Measurements from ENCODE around the gene CRELD2.

CRELD2 gene

DNA sequence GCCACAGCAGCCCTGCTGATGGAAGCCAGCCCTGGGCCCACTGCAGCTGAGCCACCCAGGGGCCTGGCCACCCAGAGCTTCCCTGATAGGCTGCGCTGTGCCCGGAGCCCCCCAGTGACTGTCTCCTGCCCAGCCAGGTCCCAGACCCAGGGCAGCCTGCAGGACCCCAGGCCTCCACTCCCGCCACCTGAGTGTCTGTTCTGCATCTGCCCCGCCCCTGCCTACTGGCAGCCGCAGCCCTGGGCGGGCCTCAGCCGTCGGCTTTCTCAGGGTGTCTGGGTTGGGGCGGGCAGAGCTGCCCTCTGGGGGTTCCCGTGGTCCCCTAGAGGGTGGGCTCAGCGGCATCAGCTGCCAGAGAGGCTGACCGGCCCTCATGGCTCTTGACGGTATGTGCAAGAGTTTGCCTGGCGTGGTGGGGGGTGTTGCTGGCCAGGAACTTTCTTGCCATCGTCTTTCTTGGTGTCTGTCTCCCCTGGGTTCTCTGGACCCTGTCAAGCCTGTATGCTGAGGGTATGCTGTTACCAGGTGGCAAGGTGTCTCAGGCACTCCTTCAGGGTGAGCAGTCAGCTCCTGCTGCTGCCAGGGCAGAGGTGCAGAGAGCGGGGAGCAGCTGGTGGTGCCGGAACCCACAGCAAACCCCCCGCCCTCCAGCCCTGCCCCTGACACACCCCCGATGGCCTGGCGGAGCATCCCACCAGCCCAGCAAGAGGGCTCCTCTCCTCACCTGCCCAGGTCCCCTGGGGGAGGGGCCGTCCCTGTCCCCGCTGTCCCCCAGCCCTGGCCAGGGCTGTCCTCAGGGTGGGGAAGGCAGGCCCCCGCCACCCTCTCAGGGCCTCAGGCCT is 29.9 kb downstream of the CRELD2 start:
- DNase-seq = no peak

DNA sequence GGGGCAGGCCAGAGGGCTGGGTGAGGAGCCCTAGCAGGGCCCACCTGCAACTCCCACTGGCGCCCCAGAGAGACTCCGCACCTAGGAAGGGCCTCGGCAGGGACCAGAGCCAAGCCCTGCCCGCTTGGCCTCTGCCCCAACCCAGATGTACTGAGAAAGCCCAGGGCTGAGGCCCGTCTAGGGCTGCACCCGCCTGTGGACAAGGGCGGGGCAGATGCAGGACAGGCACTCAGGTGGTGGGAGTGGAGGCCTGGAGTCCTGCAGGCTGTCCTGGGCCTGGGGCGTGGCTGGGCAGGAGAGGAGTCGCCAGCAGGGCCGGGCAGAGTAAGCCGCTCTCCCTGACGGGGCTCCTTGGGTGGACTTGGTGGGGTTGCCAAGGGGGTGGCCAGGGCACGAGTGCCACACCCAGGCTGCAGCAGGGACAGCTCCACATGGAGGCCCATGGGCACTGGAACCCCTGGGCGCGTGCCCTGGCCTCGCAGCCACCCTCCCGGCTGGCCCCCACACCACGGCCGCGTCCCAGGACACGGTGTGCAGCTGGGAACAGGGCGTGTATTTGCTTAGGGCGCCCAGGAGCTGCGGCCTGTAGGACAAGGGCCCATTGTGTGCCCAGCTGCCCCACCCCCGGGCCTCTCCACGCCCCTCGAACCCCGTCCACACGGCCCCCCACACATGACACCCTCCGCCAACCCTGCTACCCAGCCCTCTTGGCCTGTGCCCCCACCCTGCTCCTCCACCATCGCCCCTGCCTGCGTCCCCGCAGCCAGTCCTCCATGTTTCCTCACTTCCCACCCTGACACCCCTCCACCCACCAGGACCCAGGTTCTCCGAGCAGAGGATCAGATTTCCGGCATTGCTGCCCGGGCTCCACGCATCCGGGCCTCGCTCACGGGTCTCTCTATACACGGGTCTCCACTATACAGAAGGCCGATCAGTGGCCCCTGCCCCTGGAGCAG is 30.8 kb downstream of the CRELD2 start:
- DNase-seq = no peak

DNA sequence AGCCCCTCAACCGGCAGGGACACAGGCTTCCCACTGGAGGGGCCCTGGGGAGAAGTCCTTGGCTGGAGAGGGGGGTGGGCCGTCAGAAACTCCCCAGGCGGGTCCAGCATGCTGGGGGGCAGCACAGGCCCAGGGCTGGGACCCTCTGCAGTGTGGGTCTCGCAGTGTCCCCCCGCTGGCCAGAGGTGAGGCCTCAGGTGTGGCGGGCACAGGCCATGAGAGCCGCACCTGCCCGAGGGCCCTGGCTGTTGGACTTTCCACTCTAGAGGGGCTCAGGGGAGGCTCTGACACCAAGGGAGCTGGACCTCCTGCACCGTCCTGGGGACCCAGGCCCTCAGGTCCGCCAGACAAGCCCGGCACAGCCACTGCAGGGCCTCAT is 31.5 kb downstream of the CRELD2 start:
- DNase-seq = no peak

DNA sequence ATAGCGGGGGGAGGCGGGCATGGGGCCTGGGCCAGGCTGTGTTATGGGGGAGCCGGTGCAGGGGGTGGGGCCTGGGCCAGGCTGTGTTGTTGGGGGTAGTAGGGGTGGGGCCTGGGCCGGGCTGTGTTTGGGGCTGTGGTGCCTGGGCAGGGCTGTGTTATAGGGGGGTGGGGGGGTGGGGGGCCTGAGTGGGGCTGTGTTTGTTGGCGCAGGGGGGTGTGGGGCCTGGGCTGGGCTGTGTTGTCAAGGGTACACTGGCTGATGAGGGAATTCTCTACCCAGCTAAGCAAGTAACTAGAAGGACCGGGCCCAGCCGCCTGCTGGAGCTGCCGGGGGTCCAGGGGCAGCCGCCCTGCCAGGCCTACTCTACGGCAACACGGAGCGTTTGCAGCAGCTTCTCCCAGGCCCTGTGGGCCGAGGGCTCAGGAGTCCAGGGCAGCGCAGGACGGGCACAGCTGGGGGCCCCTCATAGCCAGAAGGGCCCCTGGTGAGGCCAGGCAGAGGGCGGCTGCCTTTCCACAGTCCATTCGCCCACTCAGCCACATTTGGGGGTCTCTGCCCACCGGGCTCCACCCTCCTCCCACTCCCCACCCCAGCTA is 32.1 kb downstream of the CRELD2 start:
- no peak for DNase-seq

DNA sequence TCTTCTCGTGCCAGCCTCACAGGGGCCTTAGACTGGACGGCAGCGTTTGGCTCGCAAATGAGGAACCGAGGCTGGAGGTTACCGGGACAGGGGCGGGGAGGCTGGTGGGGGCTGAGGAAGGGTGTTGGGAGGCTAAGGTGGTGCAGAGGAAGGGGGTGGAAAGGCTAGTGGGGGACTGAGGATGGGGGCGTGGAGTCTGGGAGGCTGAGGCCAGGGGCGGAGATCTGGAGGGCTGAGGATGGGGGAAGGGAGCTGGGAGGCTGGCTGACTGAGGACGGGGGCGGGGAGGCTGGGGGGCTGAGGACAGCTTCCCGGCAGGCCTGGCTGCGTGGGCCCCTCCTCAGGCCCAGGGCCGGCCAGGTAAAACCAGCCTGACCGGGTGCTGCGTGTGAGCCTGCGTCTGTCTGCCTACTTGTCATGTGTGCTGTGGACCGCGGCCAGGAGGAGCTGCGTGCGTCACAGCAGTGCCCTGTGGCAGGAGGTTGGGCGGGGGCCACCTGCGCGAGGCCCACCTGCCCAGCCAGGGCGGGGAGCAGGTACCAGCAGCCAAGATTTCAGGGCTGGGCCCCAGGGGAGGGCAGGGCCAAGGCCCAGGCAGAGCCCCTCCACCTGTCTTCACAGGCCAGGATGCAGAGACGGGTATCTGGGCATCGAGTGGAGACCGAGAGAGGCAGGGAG is 32.7 kb downstream of the CRELD2 start:
- no peak for DNase-seq

DNA sequence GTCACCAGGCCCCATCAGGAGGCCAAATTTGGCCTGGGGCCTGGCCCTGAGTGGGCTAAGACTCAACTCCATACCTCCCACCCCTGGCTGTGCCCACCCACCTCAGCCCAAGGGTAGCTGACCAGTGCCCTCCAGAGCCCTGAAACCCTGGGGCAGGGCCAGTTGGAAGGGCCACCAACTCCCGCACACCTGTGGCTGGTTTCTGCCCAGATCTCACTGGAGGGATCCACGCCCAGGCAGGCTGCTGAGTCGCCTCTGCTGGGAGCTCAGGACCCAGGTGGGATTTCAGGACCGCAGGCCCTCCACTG is 33.2 kb downstream of the CRELD2 start:
- no peak for DNase-seq

DNA sequence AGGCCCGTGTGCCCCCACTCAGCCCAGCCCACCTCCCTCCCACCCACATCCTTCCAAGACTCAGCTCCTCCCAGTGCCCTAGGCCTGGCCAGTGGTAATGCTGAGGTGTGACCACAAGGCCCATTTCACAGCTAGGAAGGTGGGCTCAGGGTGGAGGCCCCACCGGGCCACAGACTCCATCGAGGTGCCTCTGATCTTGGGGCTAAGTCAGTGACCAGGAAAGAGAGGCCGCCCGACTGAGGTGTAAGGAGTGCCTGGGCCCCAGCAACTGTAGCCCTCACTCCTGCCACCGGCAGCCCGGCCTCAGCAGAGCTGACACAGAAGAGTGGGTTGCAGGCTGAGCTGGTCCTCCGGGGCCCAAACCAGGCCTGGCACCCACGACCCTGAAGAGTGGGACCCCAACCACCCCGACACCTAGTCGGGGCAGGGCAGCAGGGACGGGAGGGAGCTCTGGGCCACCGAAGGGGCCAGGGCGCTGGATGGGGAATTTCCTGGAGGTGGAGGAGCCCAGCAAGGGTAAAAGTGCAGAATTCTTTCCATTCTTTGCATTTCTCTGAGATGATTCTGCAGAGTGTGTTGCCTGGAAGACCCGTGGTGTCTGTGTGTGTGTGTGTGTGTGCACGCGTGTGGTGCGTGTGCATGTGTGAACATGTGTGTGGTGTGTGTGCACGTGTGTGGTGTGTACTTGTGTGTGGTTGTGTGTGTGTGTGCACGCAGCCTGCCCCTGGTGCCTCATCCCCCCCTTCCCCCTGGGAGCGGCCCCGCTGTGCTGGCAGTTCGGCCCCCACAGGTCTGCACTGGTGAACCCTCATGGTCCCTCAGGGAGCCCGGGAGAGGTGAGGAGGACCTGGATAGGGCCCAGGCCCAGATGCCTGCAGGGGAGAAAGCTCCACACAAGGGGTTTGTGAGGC is 33.8 kb downstream of the CRELD2 start:
- no peak for DNase-seq

DNA sequence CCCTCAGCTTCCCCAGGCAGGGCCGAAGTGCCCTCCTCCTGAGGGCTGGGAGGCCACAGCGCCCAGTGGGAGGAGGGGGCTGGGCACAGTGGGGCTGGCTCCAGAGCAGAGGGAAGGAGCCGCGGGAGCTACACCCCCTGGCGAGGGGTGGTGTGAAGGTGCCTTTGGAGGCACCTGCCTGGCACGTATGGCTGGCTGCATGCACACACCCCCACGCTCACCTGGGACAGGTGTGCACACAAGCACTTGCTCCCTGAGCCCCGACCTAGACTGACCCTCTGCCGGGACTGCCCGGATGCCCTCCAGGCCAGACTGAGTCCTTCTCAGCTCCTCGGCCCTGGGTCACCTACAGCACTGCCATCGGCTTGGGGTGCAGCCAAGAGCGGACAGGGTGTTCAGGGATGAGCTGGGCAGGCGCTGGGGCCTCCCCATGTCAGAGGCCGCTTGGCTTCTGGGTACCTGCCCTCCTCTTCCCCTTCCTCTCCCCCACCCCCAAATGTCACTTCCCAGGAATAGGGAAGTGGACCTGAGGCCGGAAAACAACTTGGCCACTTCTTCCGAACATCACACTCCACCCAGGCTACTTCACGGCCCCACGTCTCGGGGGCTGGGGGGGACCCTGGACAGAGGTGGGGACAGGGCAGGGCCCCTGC is 34.7 kb downstream of the CRELD2 start:
- DNase-seq = no peak

DNA sequence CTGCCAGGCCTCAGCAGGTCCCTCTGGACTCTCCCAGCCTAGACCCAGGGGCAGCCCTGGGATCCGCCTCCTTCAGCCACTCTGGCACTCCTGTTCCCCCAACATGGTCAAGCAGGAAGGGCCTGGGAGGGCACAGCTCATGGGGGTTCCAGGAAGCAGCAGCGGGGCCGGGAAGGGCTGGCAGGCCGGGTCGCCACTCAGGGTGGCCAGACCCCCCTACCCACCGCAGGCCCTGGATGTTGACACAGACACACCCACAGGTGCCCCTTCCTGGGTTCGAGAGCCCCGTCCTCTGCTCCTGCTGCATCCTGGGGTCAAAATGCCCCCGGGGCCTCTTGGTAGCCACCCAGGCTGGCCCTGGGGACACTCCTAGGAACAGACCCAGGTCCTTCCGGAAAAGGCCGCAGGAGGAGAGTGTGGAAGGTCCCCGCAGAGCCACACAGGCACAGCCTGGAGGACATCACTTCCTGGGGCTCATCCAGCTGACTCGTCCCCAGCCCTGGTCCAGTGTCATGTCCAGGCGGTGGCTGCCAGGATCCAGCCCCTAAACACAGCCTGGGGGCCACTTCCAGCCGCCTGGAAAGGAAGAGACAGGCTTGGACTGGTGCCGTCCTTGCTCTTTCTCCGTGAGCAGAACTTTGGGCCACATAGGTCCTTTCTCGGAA is 35.4 kb downstream of the CRELD2 start:
- DNase-seq = no peak

DNA sequence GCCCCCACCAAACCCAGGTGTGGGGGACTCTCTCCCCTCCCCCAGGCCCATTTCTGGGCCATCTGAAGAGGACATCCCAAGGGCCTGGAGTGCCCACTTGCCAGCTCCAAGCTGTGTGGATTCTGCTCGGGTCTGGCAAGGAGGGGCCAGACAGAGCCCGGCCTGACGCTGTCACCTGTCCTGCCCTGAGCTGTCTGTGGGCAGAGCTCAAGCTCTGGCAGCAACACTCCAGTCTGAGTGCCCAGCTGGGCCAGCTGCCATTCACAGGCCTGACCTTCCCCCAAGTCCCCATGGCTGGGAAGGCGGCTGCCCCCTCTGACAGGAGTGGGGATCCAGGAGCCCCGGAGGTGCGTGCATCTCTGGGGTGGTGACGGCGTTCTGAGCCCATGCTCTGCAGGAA is 35.9 kb downstream of the CRELD2 start:
- DNase-seq = no peak

DNA sequence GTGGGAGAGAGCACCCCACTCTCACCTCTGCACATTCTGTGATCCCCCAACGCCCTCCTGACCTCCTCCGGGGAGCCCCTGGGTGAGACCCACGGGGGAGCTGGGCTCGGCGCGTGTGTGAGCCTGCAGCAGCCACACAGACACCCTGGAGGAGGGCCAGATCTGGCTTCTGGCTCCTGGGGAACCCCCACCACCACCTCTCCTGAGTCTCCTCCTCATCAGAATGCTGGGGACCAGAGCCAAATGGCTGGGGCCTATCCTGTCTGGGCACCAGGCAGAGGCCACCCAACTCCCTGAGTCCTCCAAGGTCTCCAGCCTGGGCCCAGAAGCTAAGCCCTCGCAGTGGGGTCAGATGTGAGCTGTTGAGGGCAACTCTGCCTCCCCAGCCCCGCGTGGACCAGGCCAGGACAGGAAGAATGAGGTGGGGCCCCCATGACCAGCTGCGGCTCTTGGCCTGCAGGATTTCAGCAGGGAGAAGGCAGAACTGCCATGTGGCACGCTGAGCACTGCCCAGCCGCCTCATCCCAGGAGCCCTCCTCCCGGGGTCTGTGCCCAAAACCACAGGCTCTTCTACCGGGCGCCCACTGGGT is 36.7 kb downstream of the CRELD2 start:
- no peak for DNase-seq

DNA sequence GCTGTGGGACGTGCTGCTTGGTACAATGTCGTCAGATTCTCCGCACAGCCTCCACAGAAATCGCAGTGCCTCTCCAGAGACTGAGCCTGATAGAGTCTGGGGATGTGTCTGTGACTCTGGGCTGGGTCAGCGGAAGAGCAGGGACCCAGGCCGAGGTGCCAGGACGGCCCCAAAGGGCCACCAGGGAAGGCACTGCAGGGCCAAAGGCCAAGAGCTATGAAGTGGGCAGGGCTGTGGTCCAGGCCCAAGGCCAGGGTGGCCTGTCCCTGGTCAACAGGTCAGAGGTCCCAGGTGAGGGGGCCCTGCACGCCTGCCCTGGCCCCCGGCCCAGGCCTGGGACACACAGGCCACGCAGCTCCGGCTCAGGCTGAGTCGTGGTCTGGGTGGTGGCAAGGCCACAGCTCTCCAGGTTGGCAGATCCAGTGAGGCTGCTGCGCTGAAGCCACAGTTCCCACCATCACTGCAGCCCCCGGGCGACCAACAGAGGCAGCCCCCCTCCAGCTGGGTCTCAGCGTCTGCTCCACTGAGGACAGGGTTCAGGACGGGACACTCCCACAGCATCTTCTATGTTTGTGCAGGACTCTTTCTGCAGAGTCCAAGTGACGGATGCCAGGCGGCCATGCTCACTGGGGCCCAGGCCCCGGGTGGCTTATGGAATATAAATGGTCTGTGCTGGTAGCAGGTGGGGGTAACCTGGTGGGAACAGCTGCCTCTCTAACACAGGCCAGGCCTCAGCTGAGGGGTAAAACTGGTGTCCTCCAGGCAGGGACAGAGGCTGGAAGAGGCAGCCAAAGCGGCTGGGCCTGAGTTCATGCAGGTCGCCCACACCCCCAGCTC is 37.4 kb downstream of the CRELD2 start:
- no peak for DNase-seq

DNA sequence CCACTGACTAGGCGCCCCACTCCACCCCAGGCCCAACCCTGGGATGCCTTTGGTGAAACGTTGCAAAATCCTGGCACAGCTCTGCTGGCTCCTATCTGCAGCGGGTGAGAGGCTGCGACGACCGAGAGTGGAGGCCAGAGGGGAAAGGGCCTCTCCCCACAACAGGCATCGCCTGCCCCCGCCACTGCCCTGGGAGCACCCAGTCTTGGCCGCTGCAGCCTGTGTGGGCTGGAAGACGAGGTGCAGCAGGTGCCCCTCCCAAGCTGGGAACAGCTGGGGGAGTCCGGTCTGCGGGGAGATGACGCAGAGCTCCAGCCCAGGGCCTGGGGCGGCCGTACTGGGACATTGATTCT is 38.0 kb downstream of the CRELD2 start:
- no peak for DNase-seq

DNA sequence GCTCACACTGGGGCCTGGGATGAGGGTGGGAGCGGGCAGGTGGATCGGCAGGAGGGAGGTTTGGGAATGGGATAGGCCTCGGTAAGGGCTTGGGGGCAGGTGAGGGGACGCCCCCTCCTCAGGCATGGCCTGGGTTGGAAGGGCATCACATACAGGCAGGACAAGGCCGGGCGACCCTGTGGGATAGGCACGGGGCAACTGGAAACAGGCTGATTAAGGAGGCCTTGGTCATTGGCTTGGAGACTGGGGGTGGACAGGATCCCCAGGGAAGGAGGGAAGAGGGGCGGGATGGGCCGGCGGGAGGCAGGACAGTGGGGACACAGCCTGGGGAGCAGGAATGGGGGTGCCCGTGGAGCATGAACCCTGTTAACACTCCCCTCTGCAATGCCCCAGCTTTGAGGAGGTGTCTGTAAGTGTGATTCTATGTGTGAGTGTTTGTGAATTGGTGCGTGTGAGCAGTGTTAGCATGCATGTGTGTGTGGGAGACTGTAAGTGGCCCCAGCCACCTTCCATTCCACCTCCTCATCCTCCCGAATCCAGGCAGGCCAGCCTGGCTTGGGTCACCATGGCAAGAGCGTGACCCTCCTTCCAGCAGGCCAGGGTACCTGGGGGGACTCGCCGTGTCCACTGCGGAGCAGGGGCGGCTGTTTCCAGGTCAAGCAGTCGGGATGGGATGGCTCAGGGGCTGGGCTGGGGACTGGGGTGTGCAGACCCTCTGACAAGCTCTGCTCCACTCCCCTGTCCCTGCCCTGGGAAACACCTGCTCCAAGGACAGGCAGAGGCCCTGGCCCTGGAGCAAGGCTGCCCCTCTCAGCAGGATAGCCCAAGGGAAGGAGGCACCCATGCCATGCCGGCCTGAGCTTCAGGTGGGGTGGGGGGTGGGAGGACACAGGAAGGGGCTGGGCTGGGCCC is 38.7 kb downstream of the CRELD2 start:
- no peak for DNase-seq

DNA sequence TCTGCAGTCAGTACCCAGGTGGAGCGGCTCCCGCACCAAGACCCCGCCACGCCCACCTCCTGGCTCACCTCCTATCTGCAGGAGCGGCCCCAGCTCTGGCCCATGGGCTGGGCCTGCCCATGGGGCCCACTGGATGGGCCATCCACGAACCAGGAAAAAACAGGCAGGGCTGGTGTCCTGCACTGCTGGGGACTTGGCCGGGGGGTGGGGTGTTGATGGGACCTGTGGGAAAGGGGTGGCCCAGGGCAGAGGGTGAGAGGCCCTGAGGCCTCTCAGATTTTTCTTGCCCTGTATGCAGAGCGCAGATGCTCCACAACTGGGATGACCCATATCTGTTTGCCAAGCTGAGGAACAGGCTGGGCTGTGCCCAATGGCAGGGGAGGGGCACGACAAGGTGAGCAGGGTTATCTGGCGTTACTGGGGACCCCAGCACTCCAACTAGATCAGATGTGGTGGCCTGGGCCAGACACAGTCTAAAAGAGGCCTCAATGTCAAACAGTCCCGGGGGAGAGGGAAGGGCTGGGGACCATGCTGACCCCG is 39.5 kb downstream of the CRELD2 start:
- no peak for DNase-seq

DNA sequence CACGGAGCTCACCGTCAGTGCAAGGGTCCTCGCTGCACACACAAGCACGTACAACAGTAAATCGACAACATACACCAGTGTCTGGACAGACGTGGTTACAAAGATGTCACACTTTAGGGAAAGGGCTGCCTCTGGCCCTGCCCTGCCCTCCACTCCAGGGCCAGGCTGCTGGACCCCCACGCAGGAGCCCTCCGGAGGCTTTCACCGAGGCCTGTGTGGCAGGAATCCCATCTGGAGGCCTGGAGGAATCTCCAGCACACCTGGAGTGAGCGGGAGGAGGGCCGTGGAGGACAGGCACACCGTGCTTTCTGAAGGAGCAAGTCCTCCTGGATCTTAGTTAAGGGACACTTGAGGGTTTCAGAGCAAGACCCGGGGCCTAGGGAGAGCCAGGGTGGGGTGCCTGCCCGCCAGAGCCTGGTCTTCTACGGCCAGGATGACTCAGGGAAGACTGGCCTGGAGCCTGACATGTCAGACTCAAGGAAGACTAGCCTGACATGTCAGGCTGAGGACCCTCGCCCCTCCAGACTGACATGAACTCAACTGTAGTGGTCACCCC is 40.0 kb downstream of the CRELD2 start:
- no peak for DNase-seq

DNA sequence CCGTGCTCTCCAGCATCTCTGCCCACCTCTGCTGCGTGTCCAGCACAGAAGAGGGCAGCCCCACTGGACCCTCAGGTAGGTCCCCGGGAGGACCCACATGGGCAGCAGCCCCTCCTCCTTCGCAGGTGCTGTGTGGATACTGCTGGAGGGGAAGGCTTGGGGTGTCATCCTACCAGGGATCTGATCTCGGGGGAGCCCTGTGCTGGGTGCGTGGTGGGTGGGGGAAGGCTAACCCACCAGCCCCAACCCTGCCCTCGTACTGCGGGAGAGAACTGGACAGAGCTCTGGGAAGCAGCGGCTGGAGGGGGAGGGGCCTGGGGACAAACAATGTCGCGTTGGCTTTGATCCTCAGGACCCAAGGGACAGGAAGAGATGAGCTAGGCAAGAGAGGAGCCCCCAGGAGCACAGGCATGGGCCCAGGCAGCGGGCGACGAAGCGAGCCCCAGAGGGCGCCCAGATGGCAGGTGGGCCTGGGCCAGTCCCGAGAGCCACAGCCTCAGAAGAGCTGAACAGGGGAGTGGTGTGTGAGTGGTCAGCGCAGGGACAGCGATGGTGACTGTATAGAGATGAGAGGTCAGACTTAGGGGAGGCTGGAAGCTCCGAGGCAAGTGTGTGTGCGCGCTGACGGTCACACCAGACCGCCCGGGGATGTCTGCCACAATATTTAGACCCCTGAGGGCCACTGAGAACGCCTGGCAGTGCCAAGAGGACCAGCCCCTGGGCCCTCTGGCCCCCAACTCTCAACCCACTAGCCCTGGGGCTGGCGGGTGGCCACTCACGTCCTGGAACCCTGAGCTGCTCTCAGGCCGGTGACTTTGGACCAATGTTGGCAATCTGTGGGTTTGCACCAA is 40.7 kb downstream of the CRELD2 start:
- DNase-seq = no peak

All from hematopoietic multipotent progenitor cell treated with erythropoietin and hydrocortisone succinate and interleukin-3 and kit ligand, for 8 days (in vitro differentiated cells).